ENCODE data around the gene CCDC102B. TPM values are rescaled to one million over a fixed set of nuclear protein-coding genes. Genes with fewer than 3 reads are reported as not detected.

Gene CCDC102B
- total RNA-seq, 1 donor from 2014 or later: 0.17 TPM

GRCh38 chr18:68840554-68841263 is 42.8 kb downstream of the CCDC102B start:
- TF ChIP-seq, protein P1, sequence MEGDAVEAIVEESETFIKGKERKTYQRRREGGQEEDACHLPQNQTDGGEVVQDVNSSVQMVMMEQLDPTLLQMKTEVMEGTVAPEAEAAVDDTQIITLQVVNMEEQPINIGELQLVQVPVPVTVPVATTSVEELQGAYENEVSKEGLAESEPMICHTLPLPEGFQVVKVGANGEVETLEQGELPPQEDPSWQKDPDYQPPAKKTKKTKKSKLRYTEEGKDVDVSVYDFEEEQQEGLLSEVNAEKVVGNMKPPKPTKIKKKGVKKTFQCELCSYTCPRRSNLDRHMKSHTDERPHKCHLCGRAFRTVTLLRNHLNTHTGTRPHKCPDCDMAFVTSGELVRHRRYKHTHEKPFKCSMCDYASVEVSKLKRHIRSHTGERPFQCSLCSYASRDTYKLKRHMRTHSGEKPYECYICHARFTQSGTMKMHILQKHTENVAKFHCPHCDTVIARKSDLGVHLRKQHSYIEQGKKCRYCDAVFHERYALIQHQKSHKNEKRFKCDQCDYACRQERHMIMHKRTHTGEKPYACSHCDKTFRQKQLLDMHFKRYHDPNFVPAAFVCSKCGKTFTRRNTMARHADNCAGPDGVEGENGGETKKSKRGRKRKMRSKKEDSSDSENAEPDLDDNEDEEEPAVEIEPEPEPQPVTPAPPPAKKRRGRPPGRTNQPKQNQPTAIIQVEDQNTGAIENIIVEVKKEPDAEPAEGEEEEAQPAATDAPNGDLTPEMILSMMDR (conservative IDR thresholded peaks at IDR 0.05; ENCODE audit: low read depth, low read length): no peak
- H3K4me3 ChIP-seq (ENCODE audit: low read depth, low read length): no peak overlapping the region
- DNase-seq (ENCODE audit: low read depth): peak; percentile 48

DNA sequence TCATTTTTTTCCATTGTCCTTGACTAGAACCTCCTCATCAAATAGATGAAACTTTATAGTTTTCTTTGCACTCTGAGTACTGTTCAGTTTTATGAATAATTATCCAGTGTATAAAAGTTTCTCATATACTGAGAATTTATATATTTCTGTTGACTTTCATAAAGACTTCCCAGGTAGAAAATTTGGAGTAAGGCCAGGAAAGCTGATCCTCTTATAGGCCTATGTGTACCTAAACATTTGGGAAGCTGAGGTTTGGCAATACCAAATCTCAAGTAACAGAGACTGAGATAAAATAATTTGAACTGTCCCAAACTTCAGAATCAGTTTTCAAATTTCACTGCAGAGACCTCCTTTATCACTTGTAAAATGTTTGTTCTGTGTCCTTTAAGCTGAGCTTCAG is 43.4 kb downstream of the CCDC102B start:
- TF ChIP-seq, protein P1 (conservative IDR thresholded peaks at IDR 0.05; ENCODE audit: low read depth, low read length): no peak
- DNase-seq (ENCODE audit: low read depth): no peak
- no peak overlapping the region for H3K4me3 ChIP-seq (ENCODE audit: low read depth, low read length)

- TF ChIP-seq, protein P1 (conservative IDR thresholded peaks at IDR 0.05; ENCODE audit: low read depth, low read length): no peak
- no peak for DNase-seq (ENCODE audit: low read depth)
- H3K4me3 ChIP-seq (ENCODE audit: low read depth, low read length): no peak overlapping the region
These were observed 45.1 kb downstream of the CCDC102B start for GRCh38 chr18:68842951-68843350.

DNA sequence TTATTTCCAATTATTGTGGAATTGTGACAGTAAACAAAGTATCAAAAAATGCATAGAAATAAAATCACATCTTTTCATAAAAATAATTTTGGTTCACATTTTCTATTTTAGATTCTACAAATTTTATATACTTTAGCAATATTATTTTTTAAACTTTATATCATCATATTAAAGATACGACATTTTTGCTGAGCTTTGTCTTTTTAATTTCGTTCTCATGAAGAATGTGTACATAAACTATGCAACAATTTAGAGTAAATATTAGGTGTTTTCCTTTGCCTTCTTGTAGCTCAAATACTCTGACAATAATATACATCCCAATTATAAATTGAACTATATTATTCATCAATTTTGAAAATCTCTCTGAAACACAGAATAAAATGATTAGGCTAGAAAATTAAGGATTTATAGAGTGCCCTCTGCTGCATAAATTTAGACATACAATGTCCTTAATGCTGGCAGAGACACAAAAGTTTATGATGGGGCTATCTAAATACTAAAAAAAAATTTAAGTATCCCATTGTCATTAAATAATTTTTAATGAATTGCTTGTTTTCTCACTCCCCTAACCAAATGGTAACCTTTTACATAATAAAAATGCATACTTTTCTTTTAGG is 45.7 kb downstream of the CCDC102B start:
- TF ChIP-seq, protein P1 (conservative IDR thresholded peaks at IDR 0.05; ENCODE audit: low read depth, low read length): no peak
- no peak overlapping the region for H3K4me3 ChIP-seq (ENCODE audit: low read depth, low read length)
- no peak for DNase-seq (ENCODE audit: low read depth)

DNA sequence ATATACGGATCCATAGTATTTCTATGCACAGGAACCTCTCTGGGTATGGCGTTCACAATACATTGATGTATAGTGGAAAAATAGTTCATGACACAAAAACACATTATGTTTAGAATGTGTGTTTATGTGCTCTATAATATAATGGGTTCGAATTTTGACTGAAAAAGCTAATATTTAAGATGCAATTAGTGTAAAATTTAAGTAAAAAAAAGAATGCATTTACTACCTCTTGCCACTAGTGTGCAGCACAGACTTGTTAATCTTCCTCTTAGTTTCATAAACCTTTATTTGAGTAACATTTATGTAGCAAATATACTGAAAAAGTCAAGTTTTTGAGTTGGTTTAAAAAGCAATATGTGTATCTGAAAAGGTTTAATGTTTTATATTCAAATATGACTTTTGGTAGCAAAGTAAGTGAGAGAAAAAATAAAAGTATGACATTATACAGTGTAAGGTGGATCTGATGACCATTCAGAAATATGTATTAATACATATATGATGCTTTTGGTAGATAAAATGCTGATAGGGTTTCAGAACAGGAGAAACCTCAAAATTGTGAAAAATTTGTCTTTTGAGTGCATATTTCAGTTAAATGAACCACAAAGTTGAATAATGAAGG is 49.4 kb downstream of the CCDC102B start:
- TF ChIP-seq, protein P1 (conservative IDR thresholded peaks at IDR 0.05; ENCODE audit: low read depth, low read length): peak; percentile 65
- DNase-seq (ENCODE audit: low read depth): peak; percentile 13
- no peak overlapping the region for H3K4me3 ChIP-seq (ENCODE audit: low read depth, low read length)

GRCh38 chr18:68848242-68848641 is 50.4 kb downstream of the CCDC102B start:
- TF ChIP-seq, protein P1 (conservative IDR thresholded peaks at IDR 0.05; ENCODE audit: low read depth, low read length): no peak
- H3K4me3 ChIP-seq (ENCODE audit: low read depth, low read length): no peak overlapping the region
- DNase-seq (ENCODE audit: low read depth): no peak
